Keratinocyte (primary cell): ENCODE results near the gene OPN1MW.
"Not testable (repeated sequence)": the region's sequence is repeated elsewhere in the genome, so short reads cannot be mapped to it uniquely, and the experiment has no call there.

Experiments
- EZH2 ChIP-seq: IDR thresholded peaks from one replicate; pipeline ENCODE4 v1.6.1; 2012; ENCODE audit warnings: inconsistent platforms, mild to moderate bottlenecking, low read length, moderate library complexity
- TF ChIP-seq, protein P1 (sequence below), 3 experiments: IDR thresholded peaks in 1 of 3; conservative IDR thresholded peaks in 1 of 3; optimal IDR thresholded peaks in 1 of 3; 2 replicates in 2 of 3; 3 replicates in 1 of 3; pipeline versions ENCODE3 to v1.5.1; 2011; ENCODE audit warnings: low read length in 3 of 3, mild to moderate bottlenecking in 3 of 3, moderate library complexity in 2 of 3, control low read depth in 1 of 3, inconsistent platforms in 1 of 3; ENCODE audit not compliant: insufficient read depth in 2 of 3; ENCODE audit errors: extremely low read depth in 1 of 3

DNA sequence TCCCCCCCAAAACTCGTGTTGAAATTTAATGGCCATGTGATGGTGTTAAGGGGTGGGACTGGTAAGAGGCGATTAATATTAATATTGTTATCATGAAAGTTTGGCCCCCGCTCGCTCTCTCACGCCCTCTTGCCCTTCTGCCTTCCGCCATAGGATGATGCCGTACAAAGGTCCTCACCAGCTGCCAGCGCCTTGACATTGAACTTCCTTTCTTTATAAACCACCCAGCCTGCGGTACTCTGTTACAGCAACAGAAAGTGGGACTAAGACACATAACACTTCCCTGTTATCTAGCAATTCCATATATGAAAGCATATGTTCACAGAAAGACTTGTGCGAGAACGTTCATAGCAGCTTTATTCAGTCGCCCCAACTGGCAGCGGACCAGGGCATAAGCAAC, 14.0 kb upstream of the OPN1MW start:
- TF ChIP-seq, protein P1, sequence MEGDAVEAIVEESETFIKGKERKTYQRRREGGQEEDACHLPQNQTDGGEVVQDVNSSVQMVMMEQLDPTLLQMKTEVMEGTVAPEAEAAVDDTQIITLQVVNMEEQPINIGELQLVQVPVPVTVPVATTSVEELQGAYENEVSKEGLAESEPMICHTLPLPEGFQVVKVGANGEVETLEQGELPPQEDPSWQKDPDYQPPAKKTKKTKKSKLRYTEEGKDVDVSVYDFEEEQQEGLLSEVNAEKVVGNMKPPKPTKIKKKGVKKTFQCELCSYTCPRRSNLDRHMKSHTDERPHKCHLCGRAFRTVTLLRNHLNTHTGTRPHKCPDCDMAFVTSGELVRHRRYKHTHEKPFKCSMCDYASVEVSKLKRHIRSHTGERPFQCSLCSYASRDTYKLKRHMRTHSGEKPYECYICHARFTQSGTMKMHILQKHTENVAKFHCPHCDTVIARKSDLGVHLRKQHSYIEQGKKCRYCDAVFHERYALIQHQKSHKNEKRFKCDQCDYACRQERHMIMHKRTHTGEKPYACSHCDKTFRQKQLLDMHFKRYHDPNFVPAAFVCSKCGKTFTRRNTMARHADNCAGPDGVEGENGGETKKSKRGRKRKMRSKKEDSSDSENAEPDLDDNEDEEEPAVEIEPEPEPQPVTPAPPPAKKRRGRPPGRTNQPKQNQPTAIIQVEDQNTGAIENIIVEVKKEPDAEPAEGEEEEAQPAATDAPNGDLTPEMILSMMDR (optimal IDR thresholded peaks at IDR 0.05 in 1 of 3, IDR thresholded peaks at IDR 0.05 in 1 of 3, conservative IDR thresholded peaks at IDR 0.05 in 1 of 3; ENCODE audit: extremely low read depth in 1 of 3, insufficient read depth in 2 of 3, low read length in 3 of 3): not testable (repeated sequence)
- not testable (repeated sequence) for TF ChIP-seq EZH2
